Cortex of kidney (tissue), 1 donor: ENCODE data around the gene CDH4.

Experiments
- DNase-seq: peaks from one replicate; lab custom pipeline; 2025; lab: John Stamatoyannopoulos, UW

The CDH4 gene

DNA sequence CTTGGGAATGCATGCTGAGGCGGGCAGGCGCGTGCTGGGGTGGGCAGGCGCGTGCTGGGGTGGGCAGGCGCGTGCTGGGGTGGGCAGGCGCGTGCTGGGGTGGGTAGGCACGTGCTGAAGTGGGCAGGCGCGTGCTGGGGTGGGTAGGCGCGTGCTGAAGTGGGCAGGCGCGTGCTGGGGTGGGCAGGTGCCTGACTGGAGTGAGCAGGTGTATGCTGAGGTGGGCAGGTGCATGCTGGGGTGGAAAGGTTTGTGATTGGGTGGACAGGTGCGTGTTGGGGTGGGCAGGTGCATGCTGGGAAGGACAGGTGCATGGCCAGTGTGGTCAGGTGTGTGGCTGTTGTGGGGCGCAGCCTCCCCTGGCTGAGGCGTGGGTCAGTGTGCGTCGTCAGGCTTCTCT, 404.1 kb downstream of the CDH4 start:
- no peak for DNase-seq

DNA sequence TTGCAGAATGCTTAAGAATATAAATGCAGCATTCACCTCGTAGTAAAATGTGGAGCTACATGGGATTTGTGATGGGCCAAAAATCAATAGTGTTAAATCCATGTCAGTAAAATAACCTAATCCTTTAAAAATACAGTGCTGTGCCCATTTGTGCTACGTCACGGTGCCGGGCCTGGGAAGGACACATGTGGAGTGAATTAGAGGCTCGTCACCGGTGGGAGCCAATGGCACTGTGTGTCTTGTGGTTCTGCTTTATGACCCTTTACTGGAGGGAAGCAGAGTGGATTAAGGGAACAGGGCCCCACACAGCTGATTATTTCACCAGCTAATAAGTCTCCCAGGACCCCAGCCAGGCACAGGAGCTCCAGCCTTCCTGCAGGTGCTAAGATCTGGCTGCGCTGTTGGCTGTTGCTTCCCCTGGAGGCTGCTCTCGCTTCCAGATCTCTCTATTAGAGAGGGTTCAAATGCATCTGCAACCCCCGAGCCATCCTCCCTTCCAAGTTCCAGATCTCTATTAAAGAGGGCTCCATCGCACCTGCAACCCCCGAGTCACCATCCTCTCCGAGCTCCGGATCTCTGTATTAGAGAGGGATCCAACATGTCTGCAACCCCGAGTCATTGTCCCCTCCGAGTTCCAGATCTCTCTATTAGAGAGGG, 405.8 kb downstream of the CDH4 start:
- DNase-seq = no peak

DNA sequence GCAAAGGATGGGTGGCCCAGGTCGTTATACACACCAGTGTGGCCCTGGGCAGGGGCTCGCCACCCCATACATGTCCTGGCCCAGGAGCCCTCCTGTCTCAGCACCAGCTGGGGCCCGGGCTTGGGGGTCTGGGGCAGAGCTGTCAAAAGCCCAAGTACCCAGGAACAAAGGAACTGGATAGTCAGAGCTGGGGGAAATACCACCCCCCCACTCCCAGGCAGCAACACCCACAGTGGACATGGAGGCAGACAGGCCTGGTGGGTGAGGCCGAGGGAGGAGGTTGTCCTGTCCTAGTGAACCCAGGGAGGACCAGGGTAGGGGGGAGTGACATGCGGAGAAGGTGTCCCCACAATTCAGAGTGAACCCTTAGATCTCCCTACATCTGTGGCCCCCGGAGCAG, 406.5 kb downstream of the CDH4 start:
- no peak for DNase-seq

DNA sequence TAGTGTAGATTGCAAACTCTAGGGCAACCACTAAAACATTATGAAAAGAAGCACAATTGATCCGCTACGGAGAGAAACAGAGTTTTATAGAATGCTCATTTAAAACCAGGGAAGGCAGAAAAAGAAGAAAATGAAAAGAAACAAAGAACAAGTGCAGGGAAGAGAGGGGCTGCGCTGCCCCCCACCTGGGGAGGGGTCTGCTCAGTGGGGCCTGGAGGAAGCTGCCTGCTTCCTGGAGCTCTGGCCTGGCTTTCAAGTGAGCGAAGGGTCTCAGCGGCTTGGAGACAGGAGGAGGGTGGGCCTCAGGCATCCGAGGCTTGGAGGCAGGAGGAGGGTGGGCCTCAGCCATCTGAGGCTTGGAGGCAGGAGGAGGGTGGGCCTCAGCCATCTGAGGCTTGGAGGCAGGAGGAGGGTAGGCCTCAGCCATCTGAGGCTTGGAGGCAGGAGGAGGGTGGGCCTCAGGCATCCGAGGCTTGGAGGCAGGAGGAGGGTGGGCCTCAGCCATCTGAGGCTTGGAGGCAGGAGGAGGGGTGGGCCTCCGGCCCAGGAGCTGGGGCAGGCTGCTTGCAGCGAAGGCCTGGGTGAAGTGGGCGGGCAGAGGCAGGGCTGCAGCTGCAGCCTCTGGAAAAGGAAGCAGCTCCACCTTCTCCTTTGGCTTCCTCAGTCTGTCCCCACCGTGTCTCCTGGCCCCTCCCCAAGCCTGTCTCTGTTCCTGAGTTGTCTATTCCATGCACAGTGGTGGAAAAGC, 407.4 kb downstream of the CDH4 start:
- no peak for DNase-seq

DNA sequence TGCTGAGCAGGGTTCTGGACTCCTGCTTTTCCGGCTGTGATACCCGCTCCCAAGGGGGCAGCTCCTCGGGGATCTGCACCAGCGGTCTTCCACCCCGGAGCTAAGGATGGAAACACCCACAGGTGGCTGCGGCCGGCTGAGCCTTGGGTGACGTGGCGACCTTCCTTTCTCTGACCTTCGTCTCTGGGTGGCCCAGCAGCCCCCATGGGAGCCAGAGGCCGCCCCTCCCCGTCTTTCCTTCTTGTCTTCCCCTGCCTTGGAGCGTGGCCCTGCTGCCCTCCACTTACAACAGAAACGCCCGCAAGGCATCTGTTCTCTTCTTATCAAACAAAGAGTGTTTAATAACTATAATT, 407.9 kb downstream of the CDH4 start:
- DNase-seq = no peak

DNA sequence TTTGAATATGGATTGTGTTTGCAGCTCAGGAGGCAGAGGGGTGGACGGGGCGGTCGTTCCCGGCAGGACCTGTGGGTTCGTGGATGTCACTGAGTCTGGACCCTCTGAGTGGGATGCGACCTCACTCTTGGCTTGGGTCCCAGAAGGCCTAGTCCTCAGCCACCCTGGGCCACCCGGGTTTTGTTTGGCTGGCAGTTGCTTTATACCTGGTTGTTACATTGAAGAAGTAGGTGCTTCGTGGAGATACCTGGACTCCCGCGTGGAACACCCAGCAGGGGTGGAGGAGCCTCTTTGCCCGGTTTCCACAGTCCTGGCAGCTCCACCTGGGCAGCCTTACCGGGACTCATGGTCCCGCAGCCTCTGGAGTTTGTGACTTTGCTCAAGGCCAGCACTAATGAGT, 408.5 kb downstream of the CDH4 start:
- no peak for DNase-seq

DNA sequence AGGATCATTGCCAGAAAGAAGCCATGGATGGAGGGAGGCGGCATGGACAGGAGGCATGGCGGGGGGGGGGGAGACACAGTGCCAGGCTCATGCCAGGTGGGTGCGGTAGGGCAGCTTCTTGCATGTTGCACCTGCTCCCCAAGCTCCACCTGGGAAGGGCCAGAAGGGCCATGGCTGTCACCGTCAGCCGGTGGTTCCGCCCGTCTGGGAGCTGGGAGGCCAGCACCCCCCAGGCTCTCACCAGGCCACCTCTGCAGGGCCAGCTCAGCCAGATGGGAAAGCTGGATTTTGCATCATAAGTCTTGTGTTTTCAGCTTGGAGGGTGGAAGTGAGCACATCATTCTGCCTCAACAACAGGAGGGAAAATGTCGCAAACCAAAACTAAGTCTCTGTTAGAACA, 409.0 kb downstream of the CDH4 start:
- DNase-seq = no peak

DNA sequence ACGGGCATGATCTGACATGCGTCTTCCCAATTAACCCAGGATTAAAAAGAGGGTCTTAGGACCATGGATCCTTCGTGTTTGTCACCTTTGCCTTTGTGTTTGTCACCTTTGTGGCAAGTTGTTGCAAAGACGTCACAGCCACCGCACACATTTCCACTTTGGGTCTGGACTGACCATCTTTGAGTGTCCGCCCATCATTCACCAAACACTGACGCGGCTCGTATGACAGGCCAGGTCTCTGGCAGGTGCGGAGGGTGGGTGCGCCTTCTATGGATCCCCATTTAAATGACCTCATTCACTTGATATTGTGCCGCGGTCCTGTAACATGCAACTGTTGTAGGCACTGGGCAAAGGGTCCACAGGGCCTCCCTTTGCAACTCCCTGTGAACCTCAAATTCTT, 409.5 kb downstream of the CDH4 start:
- no peak for DNase-seq

DNA sequence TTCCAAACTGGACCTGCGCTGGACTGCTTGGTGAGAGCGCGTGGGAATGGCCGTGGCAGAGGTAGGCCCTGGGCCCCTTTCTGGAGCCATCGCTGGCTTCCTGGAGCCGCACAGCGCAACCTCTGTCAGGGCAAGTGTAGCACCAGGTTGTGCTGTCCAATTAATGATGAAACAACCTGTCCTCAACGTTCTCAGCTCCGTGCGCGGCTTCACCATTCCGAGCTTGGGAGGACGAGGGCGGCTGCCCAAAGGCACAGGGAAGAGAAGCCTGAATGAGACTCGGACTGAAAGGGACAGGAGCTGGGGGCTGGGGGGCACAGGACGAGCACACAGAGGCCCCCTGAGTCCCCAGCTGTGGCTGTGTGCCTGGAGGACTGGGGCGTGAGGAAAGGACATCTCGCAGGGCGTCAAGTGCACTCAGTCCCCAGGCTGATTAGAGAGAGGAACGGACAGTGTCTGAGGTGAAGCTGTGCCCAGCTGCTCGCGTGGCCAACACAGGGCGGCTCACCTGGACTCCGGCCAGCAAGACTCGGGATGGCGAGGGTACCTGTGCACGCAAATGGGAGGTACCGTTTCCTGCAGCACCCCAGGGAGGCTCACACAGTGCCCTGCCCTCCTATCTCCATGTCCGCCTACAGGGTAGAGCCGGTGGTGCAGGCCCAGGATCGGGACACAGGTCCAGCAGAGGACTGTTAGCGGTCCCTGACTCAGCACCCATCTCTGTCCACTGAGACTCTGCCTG, 410.3 kb downstream of the CDH4 start:
- no peak for DNase-seq

DNA sequence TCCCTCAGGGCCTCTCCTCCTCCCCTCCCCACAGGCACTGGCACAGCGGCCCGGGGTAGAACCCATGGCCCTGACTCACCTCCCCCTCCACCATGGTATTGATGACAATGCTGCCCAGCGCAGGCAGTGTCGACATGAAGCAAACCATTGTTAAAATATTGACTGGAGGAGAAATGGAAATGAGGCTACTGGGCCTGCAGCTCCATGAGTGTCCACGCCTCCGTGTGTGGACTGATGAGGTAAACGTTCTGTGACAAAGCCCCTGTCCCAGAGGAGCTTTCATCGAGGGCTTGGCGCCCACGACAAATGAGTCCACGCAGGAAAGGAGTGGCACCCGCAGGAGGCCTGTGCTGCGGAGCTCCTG, 410.9 kb downstream of the CDH4 start:
- DNase-seq = no peak

DNA sequence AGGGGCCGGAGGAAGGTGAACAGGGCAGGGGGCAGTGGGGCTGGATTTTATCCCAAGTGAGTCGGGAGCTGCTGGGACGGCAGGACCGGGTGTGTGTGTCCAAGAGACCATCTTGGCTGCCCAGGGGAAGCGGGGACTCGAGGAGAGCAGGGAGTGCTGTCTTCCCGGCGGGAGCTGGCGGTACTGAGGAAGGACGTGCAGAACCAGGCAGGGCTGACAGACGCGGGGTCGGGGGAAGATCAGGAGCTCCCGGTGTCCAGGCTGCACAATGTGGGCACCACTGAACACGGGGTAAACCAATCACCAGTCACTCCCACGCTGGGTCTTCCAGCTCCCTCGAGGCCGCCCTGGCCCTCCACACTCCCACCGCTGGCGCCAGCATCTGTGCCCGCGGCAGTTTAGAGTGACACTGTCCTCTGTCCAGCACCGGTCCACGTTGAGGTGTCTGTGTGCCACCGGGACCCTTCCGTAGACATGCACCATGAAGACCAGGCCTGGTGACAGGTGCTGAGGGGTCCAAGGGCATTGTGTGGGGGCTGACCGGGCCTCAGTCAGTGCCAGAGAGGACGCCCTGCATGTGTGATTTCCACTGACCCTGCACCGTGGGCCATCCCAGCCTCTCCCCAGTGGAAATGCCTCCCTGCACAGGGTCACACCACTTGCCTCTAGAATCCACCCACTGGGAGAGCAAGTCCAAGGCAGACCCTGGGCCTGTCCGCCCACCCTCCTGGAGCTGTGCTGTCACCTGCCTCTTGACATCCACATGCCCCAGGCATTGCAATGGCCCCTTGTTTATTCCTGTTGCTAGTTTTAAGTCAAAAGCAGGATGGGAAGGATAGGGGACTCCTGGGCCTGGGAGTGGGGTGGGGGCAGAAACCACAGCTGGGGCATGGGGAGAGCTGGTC, 411.7 kb downstream of the CDH4 start:
- DNase-seq = no peak

DNA sequence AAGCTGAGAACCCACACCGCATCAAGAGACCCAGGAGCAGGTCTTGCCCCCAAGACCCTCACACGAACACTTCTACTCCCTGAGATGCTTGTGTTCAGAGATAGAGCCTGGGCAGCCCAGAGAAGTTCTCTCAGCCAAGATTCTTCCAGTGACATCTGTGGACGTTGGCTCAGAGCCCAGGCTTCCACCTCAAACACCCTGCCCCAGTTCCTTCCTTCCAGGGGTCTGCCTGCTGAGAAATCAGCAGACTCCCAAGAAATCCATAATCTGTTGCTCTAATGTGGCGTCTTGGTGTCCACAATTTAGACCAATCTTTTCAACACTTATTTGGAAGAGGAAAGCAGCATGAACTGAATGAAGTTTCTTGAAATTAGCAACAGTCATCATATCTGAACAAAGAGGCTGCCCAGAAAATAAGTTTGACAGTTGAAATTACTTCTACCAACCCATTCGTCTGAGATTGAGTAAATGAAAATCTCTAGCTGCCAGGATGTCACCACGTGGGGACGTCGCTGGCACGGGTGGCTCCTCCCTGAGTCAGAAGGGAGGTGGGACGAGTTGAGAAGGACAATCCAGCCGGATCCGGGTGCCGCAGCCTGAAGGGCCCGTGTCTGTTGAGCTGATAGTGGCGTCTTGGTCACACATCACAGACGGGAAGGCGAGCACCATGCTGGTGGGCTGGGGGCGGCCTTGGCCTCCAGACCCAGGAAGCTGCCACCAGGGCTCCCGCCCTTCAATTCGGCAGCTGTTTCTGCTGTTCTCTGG, 412.7 kb downstream of the CDH4 start:
- DNase-seq = no peak

DNA sequence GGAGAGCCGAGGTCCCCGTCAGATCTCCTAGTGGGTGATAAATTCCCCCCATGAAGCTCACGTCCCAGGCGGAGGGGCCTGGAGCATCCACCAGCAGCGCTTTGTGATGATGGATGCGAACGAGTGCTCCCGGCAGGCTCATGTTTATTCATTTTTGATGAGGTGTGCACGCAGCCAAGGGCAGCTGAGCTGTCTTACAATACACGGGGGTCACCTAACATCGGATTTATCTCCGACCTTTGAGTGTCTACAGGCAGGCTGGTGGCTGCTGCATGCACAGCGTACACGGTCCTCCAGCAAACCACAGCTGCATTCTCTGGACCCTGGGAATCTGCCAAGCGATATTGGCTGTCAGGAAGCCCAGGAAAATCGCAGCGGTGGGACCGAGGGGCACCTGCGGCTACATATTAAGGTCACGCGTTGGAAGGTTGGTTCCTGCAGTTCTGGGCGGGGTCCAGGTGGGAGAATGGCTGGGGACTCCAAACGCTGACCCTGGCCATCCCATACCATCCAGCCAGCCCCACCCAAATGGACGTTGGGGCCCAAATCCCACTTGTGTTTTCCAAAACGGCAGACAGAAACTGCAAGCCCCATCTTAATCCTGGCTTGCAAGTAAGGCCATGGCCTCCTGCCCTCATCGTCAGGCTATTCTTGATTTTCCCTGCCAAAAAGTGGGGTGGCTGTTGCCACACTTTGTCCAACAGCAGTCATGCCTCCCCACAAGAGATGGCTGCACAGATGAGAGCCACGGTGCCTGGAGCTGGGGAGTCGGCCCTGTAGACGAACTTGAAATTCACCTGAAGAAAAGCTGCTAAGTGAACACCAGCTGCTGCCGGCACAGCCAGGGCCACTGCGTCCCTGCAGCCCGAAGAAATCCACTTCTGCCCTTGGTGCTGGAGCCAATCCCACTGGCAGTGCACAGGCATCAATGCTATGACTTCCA, 413.7 kb downstream of the CDH4 start:
- DNase-seq = no peak

DNA sequence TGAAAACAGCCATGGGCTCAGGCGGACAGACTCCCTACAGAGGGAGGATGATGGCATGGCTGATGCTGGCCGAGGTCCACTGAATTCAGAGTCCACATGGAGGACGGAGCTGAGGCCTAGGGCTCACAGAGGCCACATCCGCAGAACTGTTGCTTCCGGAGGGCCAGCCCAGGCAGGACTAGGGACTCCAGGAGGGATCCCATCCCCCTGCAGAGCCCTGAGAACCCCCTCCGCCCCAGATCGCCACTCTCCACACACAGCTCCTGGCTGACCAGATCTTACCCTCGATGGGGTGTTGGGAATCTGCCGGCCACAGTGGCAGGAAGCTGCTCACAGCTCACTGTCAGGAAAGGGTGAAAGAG, 414.4 kb downstream of the CDH4 start:
- no peak for DNase-seq

DNA sequence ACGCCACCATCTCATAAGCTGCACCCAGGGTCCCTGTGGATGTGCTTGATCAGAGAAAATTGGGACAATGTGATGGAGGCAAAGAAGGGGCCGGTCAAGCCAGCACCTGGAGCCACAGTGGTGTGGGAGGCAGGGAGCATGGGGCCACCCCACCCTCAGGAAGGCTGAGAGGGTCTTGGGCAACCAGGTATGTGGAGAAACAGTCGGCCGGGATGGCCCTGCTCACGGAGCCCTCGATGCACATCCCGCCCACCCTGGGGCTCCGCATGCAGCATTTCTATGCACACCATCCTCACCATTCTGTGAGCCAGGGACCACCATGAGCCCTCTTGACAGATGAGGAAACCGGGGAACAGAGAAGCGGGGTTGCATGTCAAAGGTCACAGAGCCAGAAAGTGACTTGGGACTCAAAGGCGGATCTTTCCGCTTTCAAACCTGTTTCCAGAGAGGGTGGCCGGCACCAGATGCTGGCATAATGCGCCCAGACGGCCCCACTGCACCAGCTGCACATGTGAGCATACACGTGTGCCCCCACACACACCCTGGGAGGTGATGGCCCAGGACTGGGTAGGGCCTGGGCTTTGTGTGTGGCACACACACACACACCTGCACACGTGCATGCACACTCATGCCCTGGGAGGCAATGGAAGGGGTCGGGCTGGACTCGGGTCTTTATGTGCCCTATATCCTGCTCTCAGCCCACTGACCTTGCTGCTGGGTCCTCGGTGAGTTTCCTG, 415.2 kb downstream of the CDH4 start:
- no peak for DNase-seq

DNA sequence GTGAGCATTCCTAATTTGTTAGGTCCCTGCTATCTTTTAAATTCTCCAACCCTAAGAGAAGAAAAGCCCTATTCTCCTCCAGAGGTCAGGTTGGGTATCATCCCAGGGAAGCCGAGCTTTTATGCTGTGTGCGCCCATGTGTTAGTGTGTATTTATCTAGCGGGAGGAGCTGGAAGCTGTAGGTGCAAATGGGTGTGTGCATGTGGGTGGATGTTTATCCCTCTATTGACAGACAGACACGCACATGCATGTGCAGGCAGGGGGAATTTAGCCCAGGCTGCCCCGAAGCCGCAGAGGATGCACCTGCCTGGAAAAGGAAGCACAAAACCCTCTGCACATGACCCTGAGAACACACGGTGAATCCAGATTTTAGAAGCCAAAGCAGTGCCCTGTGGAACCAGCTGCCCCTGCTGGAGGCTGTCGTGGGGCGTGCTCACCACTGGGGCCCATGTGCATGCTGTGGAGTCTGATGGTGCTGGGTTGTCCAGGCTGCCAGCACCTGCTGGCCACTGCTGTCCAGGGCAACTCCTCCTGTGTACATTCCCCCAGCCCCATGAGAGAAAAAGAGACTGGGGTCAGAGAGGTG, 416.1 kb downstream of the CDH4 start:
- no peak for DNase-seq

DNA sequence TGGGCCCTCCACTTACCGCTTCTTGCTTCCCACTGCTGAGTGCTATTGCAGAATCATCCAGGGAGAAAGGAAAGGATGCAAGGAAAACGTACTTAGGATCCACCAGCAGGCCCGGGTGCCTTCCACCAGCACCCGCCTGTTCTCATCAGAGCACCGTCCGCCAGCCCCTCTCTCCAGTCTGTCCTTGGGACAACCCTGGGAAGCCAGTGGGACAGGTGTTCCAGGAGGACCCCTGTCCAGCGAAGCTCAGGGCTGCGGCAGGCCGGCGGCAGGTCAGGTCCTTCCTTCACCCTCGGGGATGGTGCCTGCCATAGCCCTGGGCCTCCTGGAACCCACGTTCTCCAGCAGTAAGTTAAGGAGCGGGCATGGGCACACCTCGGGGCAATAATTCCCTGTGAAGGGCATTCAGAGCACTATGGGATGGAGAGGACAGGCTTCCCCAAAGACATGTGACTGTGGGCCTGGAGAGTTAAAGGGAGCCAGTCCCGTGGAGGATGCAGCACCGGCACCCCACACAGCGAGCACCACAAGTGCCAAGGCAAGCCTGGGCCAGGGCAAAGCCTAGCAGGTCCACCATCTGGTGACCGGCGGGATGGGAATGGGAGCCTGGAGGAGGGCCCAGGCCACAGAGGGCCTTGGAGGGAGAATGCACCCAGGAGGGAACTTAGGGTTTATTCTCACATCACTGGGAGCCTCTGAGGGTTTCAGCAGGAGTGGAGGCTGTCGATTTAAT, 416.9 kb downstream of the CDH4 start:
- DNase-seq = no peak

DNA sequence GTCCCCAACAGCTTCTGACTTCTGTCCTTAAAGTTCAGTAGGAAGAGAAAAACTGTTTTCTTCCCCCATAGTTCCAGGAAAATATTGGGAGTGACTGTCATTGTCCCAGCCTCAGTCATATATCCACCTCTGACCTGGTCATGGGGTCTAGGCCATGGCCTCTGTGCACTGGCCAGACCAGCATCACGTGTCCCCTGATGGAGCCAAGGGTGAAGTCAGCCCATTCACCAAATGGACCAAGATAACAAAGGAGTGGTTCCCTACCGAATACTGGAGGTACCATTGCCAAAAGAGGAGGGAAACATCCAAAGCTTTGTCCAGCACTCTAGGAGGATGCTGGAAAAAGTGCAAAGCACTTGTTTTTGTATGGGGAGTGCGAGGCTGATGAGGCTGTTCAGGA, 418.2 kb downstream of the CDH4 start:
- no peak for DNase-seq

DNA sequence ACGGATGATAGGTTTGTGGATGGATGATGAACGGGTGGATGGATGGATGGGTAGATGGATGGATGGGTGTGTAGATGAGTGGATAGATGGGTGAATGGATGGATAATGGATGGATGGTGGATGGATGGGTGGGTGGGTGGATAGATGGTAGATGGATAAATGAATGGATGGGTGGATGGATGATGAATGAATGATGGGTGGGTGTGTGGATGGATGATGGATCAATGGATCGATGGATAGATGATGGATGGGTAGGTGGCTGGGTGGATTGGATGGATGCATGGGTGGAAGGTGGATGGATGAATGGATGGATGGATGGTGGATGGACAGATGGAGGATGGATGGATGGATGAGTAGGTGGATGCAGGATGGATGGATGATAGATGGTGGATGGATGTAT, 419.5 kb downstream of the CDH4 start:
- DNase-seq = no peak
